ENCODE data around the gene BTRC. TPM values are rescaled to one million over a fixed set of nuclear protein-coding genes. Genes with fewer than 3 reads are reported as not detected.

BTRC gene
- polyA plus RNA-seq, 3 donors = 2.8 to 4.3 (median 3.1) TPM

- H3K27ac ChIP-seq (ENCODE audit: low read depth in 1 of 2, low read length in 2 of 2) = no peak overlapping the region
Observed at GRCh38 chr10:101512738-101513137, 158.8 kb downstream of the BTRC start.

DNA sequence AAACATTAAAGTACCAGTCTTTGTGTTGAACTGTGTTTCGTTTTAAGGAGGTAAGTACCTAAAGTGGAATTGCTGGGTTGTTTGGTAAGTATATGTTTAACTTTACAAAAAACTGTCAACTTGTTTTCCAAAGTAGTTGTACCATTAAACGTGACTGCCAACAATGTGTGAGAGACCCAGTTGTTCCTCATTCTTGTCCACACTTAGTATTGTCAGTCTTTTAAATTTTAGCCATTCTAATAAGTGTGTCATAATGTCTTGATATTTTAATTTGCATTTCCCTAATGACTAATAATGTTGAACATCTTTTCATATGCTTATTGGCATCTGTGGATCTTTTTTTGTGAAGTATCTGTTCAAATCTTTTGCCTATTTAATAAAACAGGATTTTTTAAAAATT lies 159.8 kb downstream of the BTRC start:
- H3K36me3 Mint-ChIP-seq = no peaks in the 10 kb centered on the region
- no CpG with 5 or more reads among the region's 2 CpGs for WGBS (ENCODE audit: insufficient coverage)
- no peak overlapping the region for H2AFZ ChIP-seq (ENCODE audit: insufficient read depth, low read depth, low read length, poor library complexity, severe bottlenecking)
- no peaks in the 10 kb centered on the region for H3K9me3 ChIP-seq (replicated peaks in 1 of 2; ENCODE audit: control insufficient read depth in 1 of 2, insufficient read depth in 1 of 2, low read length in 2 of 2)
- no peak overlapping the region for H3K4me3 ChIP-seq (replicated peaks in 1 of 3; ENCODE audit: low read depth in 2 of 3, low read length in 3 of 3)
- no peaks in the 10 kb centered on the region for H3K4me1 ChIP-seq (ENCODE audit: control insufficient read depth in 1 of 2, insufficient read depth in 2 of 2, low read length in 2 of 2)
- H3K27me3 Mint-ChIP-seq (ENCODE audit: low read depth in 3 of 3) = peaks cover 0 to 2% (median 1%) of the 10 kb centered on the region in 3 donors
- no peak for TF ChIP-seq CTCF (IDR thresholded peaks at IDR 0.05)
- H3K9me3 Mint-ChIP-seq = peaks cover 0 to 7% (median 1%) of the 10 kb centered on the region in 7 donors
- no peaks in the 10 kb centered on the region for H3K27me3 ChIP-seq (ENCODE audit: control insufficient read depth in 2 of 2, insufficient read depth in 2 of 2, low read length in 2 of 2)
- DNase-seq = no peak
- H3K27ac ChIP-seq (ENCODE audit: low read depth in 1 of 2, low read length in 2 of 2) = no peak overlapping the region
- H3K4me1 Mint-ChIP-seq = no peaks in the 10 kb centered on the region
- H3K4me3 Mint-ChIP-seq = no peak overlapping the region
- H4K20me1 ChIP-seq (ENCODE audit: insufficient read depth, low read length) = no peaks in the 10 kb centered on the region
- intact Hi-C loops (cut with micrococcal nuclease) = no loop called here
- no peaks in the 10 kb centered on the region for H3K79me2 ChIP-seq (ENCODE audit: insufficient read depth, low read length)
- H3K27ac Mint-ChIP-seq = no peak overlapping the region
- no peaks in the 10 kb centered on the region for H3K36me3 ChIP-seq (replicated peaks in 1 of 2; ENCODE audit: control insufficient read depth in 1 of 2, insufficient read depth in 2 of 2, low read length in 2 of 2)
- no peak overlapping the region for H3K4me2 ChIP-seq (replicated peaks; ENCODE audit: extremely low read depth, low read length, poor library complexity, severe bottlenecking)
- no peak overlapping the region for H3K9ac ChIP-seq (ENCODE audit: insufficient read depth, low read length, poor library complexity, severe bottlenecking)

More at GRCh38 chr10:101512738-101513137, 158.8 kb downstream of the BTRC start:
- no peak for TF ChIP-seq CTCF (IDR thresholded peaks at IDR 0.05)
- Histone ChIP-seq H3K27me3 (ENCODE audit: control insufficient read depth in 2 of 2, insufficient read depth in 2 of 2, low read length in 2 of 2) (no peaks in the 10 kb centered on the region), H3K4me1 (ENCODE audit: control insufficient read depth in 1 of 2, insufficient read depth in 2 of 2, low read length in 2 of 2) (no peaks in the 10 kb centered on the region), H3K36me3 (replicated peaks in 1 of 2; ENCODE audit: control insufficient read depth in 1 of 2, insufficient read depth in 2 of 2, low read length in 2 of 2) (no peaks in the 10 kb centered on the region), H2AFZ (ENCODE audit: insufficient read depth, low read depth, low read length, poor library complexity, severe bottlenecking) (no peak overlapping the region), H3K9me3 (replicated peaks in 1 of 2; ENCODE audit: control insufficient read depth in 1 of 2, insufficient read depth in 1 of 2, low read length in 2 of 2) (no peaks in the 10 kb centered on the region), H3K4me2 (replicated peaks; ENCODE audit: extremely low read depth, low read length, poor library complexity, severe bottlenecking) (no peak overlapping the region), H4K20me1 (ENCODE audit: insufficient read depth, low read length) (no peaks in the 10 kb centered on the region), H3K9ac (ENCODE audit: insufficient read depth, low read length, poor library complexity, severe bottlenecking) (no peak overlapping the region), H3K79me2 (ENCODE audit: insufficient read depth, low read length) (no peaks in the 10 kb centered on the region), H3K4me3 (replicated peaks in 1 of 3; ENCODE audit: low read depth in 2 of 3, low read length in 3 of 3) (no peak overlapping the region)
- Mint-ChIP-seq H3K27me3 (ENCODE audit: low read depth in 3 of 3) (peaks cover 0 to 1% (median 0%) of the 10 kb centered on the region in 3 donors), H3K4me3 (no peak overlapping the region), H3K9me3 (peaks cover 0 to 7% (median 1%) of the 10 kb centered on the region in 7 donors), H3K4me1 (no peaks in the 10 kb centered on the region), H3K36me3 (no peaks in the 10 kb centered on the region), H3K27ac (no peak overlapping the region)
- DNase-seq = no peak
- intact Hi-C loops (cut with micrococcal nuclease) = no loop called here
